ENCODE measurements around the gene CCDC102A. TPM values are rescaled to one million over a fixed set of nuclear protein-coding genes. Genes with fewer than 3 reads are reported as not detected.

The CCDC102A gene
- total RNA-seq, 1 experiment from 2014 or later: 5.2 TPM

GRCh38 chr16:57540387-57540786 is 4.0 kb upstream of the CCDC102A start:
- Mint-ChIP-seq H3K4me3 (no peak overlapping the region), H3K4me1 (peaks cover 25% of the 10 kb centered on the region), H3K27ac (peak overlapping the region; percentile 68; the same call in 1 of the 2 replicates), H3K9me3 (no peaks in the 10 kb centered on the region), H3K27me3 (ENCODE audit: low read depth) (peaks cover 44% of the 10 kb centered on the region), H3K36me3 (no peaks in the 10 kb centered on the region)
- DNase-seq (ENCODE audit: low spot score): no peak
- ChIA-PET CTCF (interaction anchor here (1.2 kb wide), 1 partner anchor 78 kb away, joined by 5 read pairs; the partner anchor contains the start of gene POLR2C), POLR2A (no interaction called here)
- ATAC-seq: no peak
- TF ChIP-seq FOXK1 (CRISPR knock-in tag; IDR thresholded peaks at IDR 0.05) (no peak), PRRX2 (CRISPR knock-in tag; IDR thresholded peaks at IDR 0.05) (no peak), AR (CRISPR knock-in tag; IDR thresholded peaks at IDR 0.05) (no peak), NR1H2 (CRISPR knock-in tag; IDR thresholded peaks at IDR 0.05) (no peak), ZNF396 (CRISPR knock-in tag; IDR thresholded peaks at IDR 0.05; ENCODE audit: borderline replicate concordance) (no peak), RORB (CRISPR knock-in tag; IDR thresholded peaks at IDR 0.05) (no peak)

DNA sequence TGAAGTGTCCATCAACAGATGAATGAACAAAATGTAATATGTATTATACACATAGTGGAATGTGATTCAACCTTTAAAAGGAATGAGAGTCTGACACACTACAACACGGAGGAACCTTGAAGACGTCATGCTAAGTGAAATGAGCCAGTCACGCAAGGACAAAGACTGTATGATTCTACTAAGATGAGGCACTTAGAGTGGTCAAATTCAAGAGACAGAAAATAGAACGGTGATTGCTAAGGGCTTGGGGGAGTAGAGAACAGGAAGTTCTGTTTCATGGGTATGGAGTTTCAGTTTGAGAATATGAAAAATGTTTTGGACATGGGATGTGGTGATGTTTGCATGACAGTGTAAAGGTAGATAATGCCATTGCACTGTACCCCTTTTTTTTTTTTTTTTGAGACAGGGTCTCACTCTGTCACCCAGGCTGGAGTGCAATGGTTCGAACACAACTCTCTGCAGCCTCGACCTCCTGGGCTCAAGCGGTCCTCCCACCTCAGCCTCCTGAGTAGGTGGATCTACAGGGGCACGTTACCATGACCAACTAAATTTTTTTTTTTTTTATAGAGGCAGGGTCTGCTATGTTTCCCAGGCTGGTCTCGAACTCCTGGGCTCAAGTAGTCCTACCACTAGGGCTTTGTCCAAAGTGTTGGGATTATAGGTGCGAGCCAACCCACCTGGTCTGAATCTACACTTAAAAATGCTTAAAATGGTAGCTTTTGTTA is 2.9 kb upstream of the CCDC102A start:
- Mint-ChIP-seq H3K9me3 (no peaks in the 10 kb centered on the region), H3K27ac (no peak overlapping the region), H3K36me3 (no peaks in the 10 kb centered on the region), H3K4me3 (no peak overlapping the region), H3K27me3 (ENCODE audit: low read depth) (peaks cover 44% of the 10 kb centered on the region), H3K4me1 (peaks cover 30% of the 10 kb centered on the region)
- TF ChIP-seq, protein P1, sequence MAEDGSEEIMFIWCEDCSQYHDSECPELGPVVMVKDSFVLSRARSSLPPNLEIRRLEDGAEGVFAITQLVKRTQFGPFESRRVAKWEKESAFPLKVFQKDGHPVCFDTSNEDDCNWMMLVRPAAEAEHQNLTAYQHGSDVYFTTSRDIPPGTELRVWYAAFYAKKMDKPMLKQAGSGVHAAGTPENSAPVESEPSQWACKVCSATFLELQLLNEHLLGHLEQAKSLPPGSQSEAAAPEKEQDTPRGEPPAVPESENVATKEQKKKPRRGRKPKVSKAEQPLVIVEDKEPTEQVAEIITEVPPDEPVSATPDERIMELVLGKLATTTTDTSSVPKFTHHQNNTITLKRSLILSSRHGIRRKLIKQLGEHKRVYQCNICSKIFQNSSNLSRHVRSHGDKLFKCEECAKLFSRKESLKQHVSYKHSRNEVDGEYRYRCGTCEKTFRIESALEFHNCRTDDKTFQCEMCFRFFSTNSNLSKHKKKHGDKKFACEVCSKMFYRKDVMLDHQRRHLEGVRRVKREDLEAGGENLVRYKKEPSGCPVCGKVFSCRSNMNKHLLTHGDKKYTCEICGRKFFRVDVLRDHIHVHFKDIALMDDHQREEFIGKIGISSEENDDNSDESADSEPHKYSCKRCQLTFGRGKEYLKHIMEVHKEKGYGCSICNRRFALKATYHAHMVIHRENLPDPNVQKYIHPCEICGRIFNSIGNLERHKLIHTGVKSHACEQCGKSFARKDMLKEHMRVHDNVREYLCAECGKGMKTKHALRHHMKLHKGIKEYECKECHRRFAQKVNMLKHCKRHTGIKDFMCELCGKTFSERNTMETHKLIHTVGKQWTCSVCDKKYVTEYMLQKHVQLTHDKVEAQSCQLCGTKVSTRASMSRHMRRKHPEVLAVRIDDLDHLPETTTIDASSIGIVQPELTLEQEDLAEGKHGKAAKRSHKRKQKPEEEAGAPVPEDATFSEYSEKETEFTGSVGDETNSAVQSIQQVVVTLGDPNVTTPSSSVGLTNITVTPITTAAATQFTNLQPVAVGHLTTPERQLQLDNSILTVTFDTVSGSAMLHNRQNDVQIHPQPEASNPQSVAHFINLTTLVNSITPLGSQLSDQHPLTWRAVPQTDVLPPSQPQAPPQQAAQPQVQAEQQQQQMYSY (CRISPR knock-in tag; IDR thresholded peaks at IDR 0.05): no peak
- TF ChIP-seq NFYB (CRISPR knock-in tag; conservative IDR thresholded peaks at IDR 0.05; ENCODE audit: low read depth): no peak
- TF ChIP-seq FOXK1 (CRISPR knock-in tag; IDR thresholded peaks at IDR 0.05): no peak
- TF ChIP-seq E2F5 (CRISPR knock-in tag; IDR thresholded peaks at IDR 0.05): no peak
- no peak for TF ChIP-seq NR3C1 (CRISPR knock-in tag; conservative IDR thresholded peaks at IDR 0.05; ENCODE audit: low read depth)
- TF ChIP-seq SMAD4 (CRISPR knock-in tag; IDR thresholded peaks at IDR 0.05): no peak
- no peak for TF ChIP-seq RELA (CRISPR knock-in tag; IDR thresholded peaks at IDR 0.05; ENCODE audit: borderline replicate concordance)
- no peak for TF ChIP-seq MLX (CRISPR knock-in tag; IDR thresholded peaks at IDR 0.05)
- ChIA-PET CTCF (no interaction called here), POLR2A (no interaction called here)
- DNase-seq (ENCODE audit: low spot score) (no peak), ATAC-seq (no peak)

GRCh38 chr16:57538235-57538721 is 1.9 kb upstream of the CCDC102A start:
- no peak for ATAC-seq
- ChIA-PET CTCF (interaction anchor here (2.5 kb wide), 1 partner anchor 38 kb away, joined by 12 read pairs; no protein-coding TSS in a partner anchor), POLR2A (interaction anchor here (2.5 kb wide), 1 partner anchor 10 kb away, joined by 11 read pairs; no protein-coding TSS in a partner anchor)
- Mint-ChIP-seq H3K27me3 (ENCODE audit: low read depth) (peaks cover 44% of the 10 kb centered on the region), H3K9me3 (no peaks in the 10 kb centered on the region), H3K4me3 (peak overlapping the region; percentile 78; the same call in 1 of the 2 replicates), H3K4me1 (peaks cover 40% of the 10 kb centered on the region), H3K27ac (no peak overlapping the region), H3K36me3 (no peaks in the 10 kb centered on the region)
- DNase-seq (ENCODE audit: low spot score): no peak
- TF ChIP-seq GRHL2 (CRISPR knock-in tag; IDR thresholded peaks at IDR 0.05; ENCODE audit: insufficient replicate concordance, severe bottlenecking) (no peak), ATF1 (CRISPR knock-in tag; IDR thresholded peaks at IDR 0.05) (no peak), SP1 (CRISPR knock-in tag; conservative IDR thresholded peaks at IDR 0.05) (no peak), NR1H2 (CRISPR knock-in tag; IDR thresholded peaks at IDR 0.05) (no peak), ETV6 (CRISPR knock-in tag; IDR thresholded peaks at IDR 0.05) (no peak)

Data from WTC11 (cell line).